ENCODE measurements around the gene HSPA1B. TPM values are rescaled to one million over a fixed set of nuclear protein-coding genes. Genes with fewer than 3 reads are reported as not detected.
"Not testable (repeated sequence)": the region's sequence is repeated elsewhere in the genome, so short reads cannot be mapped to it uniquely, and the experiment has no call there.

The HSPA1B gene
- total RNA-seq, 2 donors from 2014 or later, result 107 to 113 TPM

GRCh38 chr6:31844507-31844906 is 17.0 kb downstream of the HSPA1B start:
- no peaks in the 10 kb centered on the region for H3K27me3 Mint-ChIP-seq
- no peak overlapping the region for H3K27ac Mint-ChIP-seq
- ATAC-seq (no peak), DNase-seq (ENCODE audit: low spot score) (no peak)
- H3K36me3 Mint-ChIP-seq, result peaks cover 1% of the 10 kb centered on the region
- no peaks in the 10 kb centered on the region for H3K9me3 Mint-ChIP-seq
- peaks cover 0 to under 1% of the 10 kb centered on the region in 2 donors for H3K4me1 Mint-ChIP-seq (ENCODE audit: low read depth in 2 of 2)
- no peak overlapping the region for H3K4me3 Mint-ChIP-seq

GRCh38 chr6:31847276-31847978 is 19.9 kb downstream of the HSPA1B start:
- Mint-ChIP-seq H3K27me3 (no peaks in the 10 kb centered on the region), H3K4me1 (ENCODE audit: low read depth in 2 of 2) (no peaks in the 10 kb centered on the region)
- ATAC-seq, result no peak

GRCh38 chr6:31850765-31851484 is 23.4 kb downstream of the HSPA1B start:
- DNase-seq (ENCODE audit: low spot score) (no peak), ATAC-seq (no peak)
- no peak overlapping the region for H3K4me3 Mint-ChIP-seq
- no peaks in the 10 kb centered on the region for H3K27me3 Mint-ChIP-seq
- H3K27ac Mint-ChIP-seq, result no peak overlapping the region
- no peaks in the 10 kb centered on the region for H3K9me3 Mint-ChIP-seq
- H3K36me3 Mint-ChIP-seq, result no peaks in the 10 kb centered on the region
- H3K4me1 Mint-ChIP-seq (ENCODE audit: low read depth in 2 of 2), result no peaks in the 10 kb centered on the region

More at GRCh38 chr6:31847276-31847978, 19.9 kb downstream of the HSPA1B start:
- Mint-ChIP-seq H3K27ac (no peak overlapping the region), H3K4me3 (no peak overlapping the region), H3K36me3 (no peaks in the 10 kb centered on the region), H3K9me3 (no peaks in the 10 kb centered on the region)
- DNase-seq (ENCODE audit: low spot score), result no peak

GRCh38 chr6:31851485-31851832 is 23.9 kb downstream of the HSPA1B start:
- no peaks in the 10 kb centered on the region for H3K4me1 Mint-ChIP-seq (ENCODE audit: low read depth in 2 of 2)
- no peak for ATAC-seq
- no peaks in the 10 kb centered on the region for H3K27me3 Mint-ChIP-seq
- H3K9me3 Mint-ChIP-seq, result no peaks in the 10 kb centered on the region
- H3K4me3 Mint-ChIP-seq, result no peak overlapping the region
- H3K27ac Mint-ChIP-seq, result no peak overlapping the region
- DNase-seq (ENCODE audit: low spot score), result no peak
- no peaks in the 10 kb centered on the region for H3K36me3 Mint-ChIP-seq

GRCh38 chr6:31851980-31852718 is 24.6 kb downstream of the HSPA1B start:
- DNase-seq (ENCODE audit: low spot score); H3K4me1 Mint-ChIP-seq (ENCODE audit: low read depth in 2 of 2); H3K27ac Mint-ChIP-seq; H3K36me3 Mint-ChIP-seq; H3K4me3 Mint-ChIP-seq; H3K27me3 Mint-ChIP-seq; ATAC-seq; H3K9me3 Mint-ChIP-seq: not testable (repeated sequence)

- not testable (repeated sequence) for H3K4me3 Mint-ChIP-seq; H3K27me3 Mint-ChIP-seq; H3K9me3 Mint-ChIP-seq; DNase-seq (ENCODE audit: low spot score); H3K27ac Mint-ChIP-seq; ATAC-seq; H3K36me3 Mint-ChIP-seq
- H3K4me1 Mint-ChIP-seq (ENCODE audit: low read depth in 2 of 2), result peaks cover 11 to 13% of the 10 kb centered on the region in 2 donors
These were observed 30.2 kb downstream of the HSPA1B start for GRCh38 chr6:31857774-31858173.

- H3K4me1 Mint-ChIP-seq (ENCODE audit: low read depth in 2 of 2), result peaks cover 14 to 18% of the 10 kb centered on the region in 2 donors
- no peaks in the 10 kb centered on the region for H3K9me3 Mint-ChIP-seq
- ATAC-seq, result no peak
- no peaks in the 10 kb centered on the region for H3K36me3 Mint-ChIP-seq
- no peak overlapping the region for H3K4me3 Mint-ChIP-seq
- no peaks in the 10 kb centered on the region for H3K27me3 Mint-ChIP-seq
- no peak overlapping the region for H3K27ac Mint-ChIP-seq
- no peak for DNase-seq (ENCODE audit: low spot score)
These were observed 31.2 kb downstream of the HSPA1B start for GRCh38 chr6:31858707-31859106.

- H3K9me3 Mint-ChIP-seq, result no peaks in the 10 kb centered on the region
- no peak for DNase-seq (ENCODE audit: low spot score)
These were observed 32.4 kb downstream of the HSPA1B start for GRCh38 chr6:31859923-31860322.

GRCh38 chr6:31860349-31860748 is 32.8 kb downstream of the HSPA1B start:
- ATAC-seq, result no peak
- peak overlapping the region; percentile 5 for H3K4me3 Mint-ChIP-seq
- no peak overlapping the region for H3K27ac Mint-ChIP-seq
- DNase-seq (ENCODE audit: low spot score), result no peak
- H3K9me3 Mint-ChIP-seq, result no peaks in the 10 kb centered on the region
- H3K36me3 Mint-ChIP-seq, result no peaks in the 10 kb centered on the region
- H3K27me3 Mint-ChIP-seq, result no peaks in the 10 kb centered on the region
- H3K4me1 Mint-ChIP-seq (ENCODE audit: low read depth in 2 of 2), result peaks cover 21% of the 10 kb centered on the region in 2 donors

More at GRCh38 chr6:31859923-31860322, 32.4 kb downstream of the HSPA1B start:
- no peak overlapping the region for H3K27ac Mint-ChIP-seq
- peak overlapping the region; percentile 5 for H3K4me3 Mint-ChIP-seq
- no peak for ATAC-seq
- H3K4me1 Mint-ChIP-seq (ENCODE audit: low read depth in 2 of 2), result peaks cover 21% of the 10 kb centered on the region in 2 donors
- no peaks in the 10 kb centered on the region for H3K27me3 Mint-ChIP-seq
- H3K36me3 Mint-ChIP-seq, result no peaks in the 10 kb centered on the region

GRCh38 chr6:31861150-31861549 is 33.6 kb downstream of the HSPA1B start:
- Mint-ChIP-seq H3K27ac (peak overlapping the region in 1 of 2 donors; percentile 89), H3K27me3 (no peaks in the 10 kb centered on the region), H3K36me3 (no peaks in the 10 kb centered on the region), H3K4me3 (peak overlapping the region; percentile 99), H3K4me1 (ENCODE audit: low read depth in 2 of 2) (peaks cover 21% of the 10 kb centered on the region in 2 donors), H3K9me3 (no peaks in the 10 kb centered on the region)
- DNase-seq (ENCODE audit: low spot score) (no peak), ATAC-seq (no peak)

GRCh38 chr6:31861919-31862343 is 34.4 kb downstream of the HSPA1B start:
- Mint-ChIP-seq H3K4me3 (peak overlapping the region; percentile 99), H3K27ac (peak overlapping the region; percentile 82 to 89), H3K36me3 (no peaks in the 10 kb centered on the region), H3K27me3 (no peaks in the 10 kb centered on the region), H3K4me1 (ENCODE audit: low read depth in 2 of 2) (peaks cover 21% of the 10 kb centered on the region in 2 donors), H3K9me3 (no peaks in the 10 kb centered on the region)
- DNase-seq (ENCODE audit: low spot score) (no peak), ATAC-seq (no peak)

GRCh38 chr6:31862344-31863235 is 35.1 kb downstream of the HSPA1B start, which contains the start of gene NEU1:
TSS of gene NEU1 (minus strand) at chr6:31862821. CDS start at chr6:31862776, 45 bp downstream.
- H3K9me3 Mint-ChIP-seq, result no peaks in the 10 kb centered on the region
- peak within 1 kb of the TSS; percentile 82 to 89 for H3K27ac Mint-ChIP-seq
- H3K4me3 Mint-ChIP-seq, result peak within 1 kb of the TSS; percentile 99
- H3K4me1 Mint-ChIP-seq (ENCODE audit: low read depth in 2 of 2), result peaks cover 21% of the 10 kb centered on the region in 2 donors
- H3K36me3 Mint-ChIP-seq, result no peaks in the 10 kb centered on the region
- ATAC-seq (peak; percentile 98 to 99), DNase-seq (ENCODE audit: low spot score) (peak; percentile 100)
- H3K27me3 Mint-ChIP-seq, result no peaks in the 10 kb centered on the region

- not testable (repeated sequence) for H3K27me3 Mint-ChIP-seq; H3K36me3 Mint-ChIP-seq; ATAC-seq; H3K9me3 Mint-ChIP-seq; DNase-seq (ENCODE audit: low spot score)
- H3K27ac Mint-ChIP-seq, result peak overlapping the region; percentile 82 to 89
- peak overlapping the region; percentile 99 for H3K4me3 Mint-ChIP-seq
- H3K4me1 Mint-ChIP-seq (ENCODE audit: low read depth in 2 of 2), result peaks cover 21% of the 10 kb centered on the region in 2 donors
These were observed 36.6 kb downstream of the HSPA1B start for GRCh38 chr6:31864123-31864562.

All from natural killer cell treated with Interleukin-12 subunit alpha and Interleukin-12 subunit beta and Interleukin-15 and Interleukin-18, amount 100 ng/mL, for 72 hours (primary cell).